Measurements from ENCODE around the gene SUSD6. TPM values are rescaled to one million over a fixed set of nuclear protein-coding genes. Genes with fewer than 3 reads are reported as not detected.

SUSD6 gene
- total RNA-seq, 1 experiment from 2014 or later, result 24.1 TPM

- TF ChIP-seq EZH2 (IDR thresholded peaks at IDR 0.05; ENCODE audit: low read depth), result no peak
- Histone ChIP-seq H3K27ac (no peak overlapping the region), H3K9me2 (ENCODE audit: insufficient read depth) (no peaks in the 10 kb centered on the region), H3K4me3 (no peak overlapping the region), H3K27me3 (ENCODE audit: insufficient read depth, low read depth) (no peaks in the 10 kb centered on the region), H3K9me3 (ENCODE audit: insufficient read depth, low read depth) (no peaks in the 10 kb centered on the region; the same call in 1 of the 2 replicates), H3K4me1 (replicated peaks; ENCODE audit: insufficient read depth) (no peaks in the 10 kb centered on the region), H3F3A (ENCODE audit: insufficient read depth, low read depth) (no peaks in the 10 kb centered on the region), H3K4me2 (no peak overlapping the region), H2AFZ (no peak overlapping the region), H3K79me2 (ENCODE audit: low read depth) (no peaks in the 10 kb centered on the region), H3K36me3 (ENCODE audit: low read depth) (no peaks in the 10 kb centered on the region), H4K20me1 (ENCODE audit: insufficient read depth) (no peaks in the 10 kb centered on the region)
- POLR2A ChIA-PET (ENCODE audit: unreplicated experiment), result no interaction called here
- DNase-seq, result no peak
- no TSS peak for BruUV-seq (replicated peaks)
- CTCF ChIA-PET, result no interaction called here
- intact Hi-C loops (cut with micrococcal nuclease; ENCODE audit: unreplicated experiment), result no loop called here
Observed at GRCh38 chr14:69688299-69688649, 76.9 kb downstream of the SUSD6 start.

- Histone ChIP-seq H3K79me2 (ENCODE audit: low read depth) (no peaks in the 10 kb centered on the region), H3K9me3 (ENCODE audit: insufficient read depth, low read depth) (no peaks in the 10 kb centered on the region; the same call in 1 of the 2 replicates), H3K9me2 (ENCODE audit: insufficient read depth) (no peaks in the 10 kb centered on the region), H3K27me3 (ENCODE audit: insufficient read depth, low read depth) (no peaks in the 10 kb centered on the region), H3K27ac (no peak overlapping the region), H4K20me1 (ENCODE audit: insufficient read depth) (no peaks in the 10 kb centered on the region), H3K36me3 (ENCODE audit: low read depth) (no peaks in the 10 kb centered on the region), H3K4me3 (no peak overlapping the region), H3F3A (ENCODE audit: insufficient read depth, low read depth) (no peaks in the 10 kb centered on the region), H2AFZ (no peak overlapping the region), H3K4me1 (replicated peaks; ENCODE audit: insufficient read depth) (peaks cover 8% of the 10 kb centered on the region), H3K4me2 (no peak overlapping the region)
- no TSS peak for BruUV-seq (replicated peaks)
- ChIA-PET POLR2A (ENCODE audit: unreplicated experiment) (no interaction called here), CTCF (no interaction called here)
- no peak for DNase-seq
- intact Hi-C loops (cut with micrococcal nuclease; ENCODE audit: unreplicated experiment), result no loop called here
- TF ChIP-seq EZH2 (IDR thresholded peaks at IDR 0.05; ENCODE audit: low read depth) (no peak), CTCF (conservative IDR thresholded peaks at IDR 0.05) (no peak)
Observed at GRCh38 chr14:69690042-69690441, 78.6 kb downstream of the SUSD6 start.

GRCh38 chr14:69692594-69692993 lies 81.2 kb downstream of the SUSD6 start:
- no TSS peak for BruUV-seq (replicated peaks)
- Histone ChIP-seq H3K79me2 (ENCODE audit: low read depth) (no peaks in the 10 kb centered on the region), H4K20me1 (ENCODE audit: insufficient read depth) (no peaks in the 10 kb centered on the region), H3K27ac (no peak overlapping the region), H3K9me2 (ENCODE audit: insufficient read depth) (no peaks in the 10 kb centered on the region), H2AFZ (no peak overlapping the region), H3K36me3 (ENCODE audit: low read depth) (no peaks in the 10 kb centered on the region), H3K27me3 (ENCODE audit: insufficient read depth, low read depth) (no peaks in the 10 kb centered on the region), H3K4me2 (no peak overlapping the region), H3K9me3 (ENCODE audit: insufficient read depth, low read depth) (no peaks in the 10 kb centered on the region; the same call in 1 of the 2 replicates), H3F3A (ENCODE audit: insufficient read depth, low read depth) (no peaks in the 10 kb centered on the region), H3K4me1 (replicated peaks; ENCODE audit: insufficient read depth) (peaks cover 8% of the 10 kb centered on the region), H3K4me3 (no peak overlapping the region)
- TF ChIP-seq EZH2 (IDR thresholded peaks at IDR 0.05; ENCODE audit: low read depth) (no peak), CTCF (conservative IDR thresholded peaks at IDR 0.05) (no peak)
- intact Hi-C loops (cut with micrococcal nuclease; ENCODE audit: unreplicated experiment), result no loop called here
- no peak for DNase-seq
- ChIA-PET CTCF (no interaction called here), POLR2A (ENCODE audit: unreplicated experiment) (no interaction called here)

GRCh38 chr14:69693145-69693544 lies 81.7 kb downstream of the SUSD6 start:
- Histone ChIP-seq H3K4me3 (no peak overlapping the region), H3K4me1 (replicated peaks; ENCODE audit: insufficient read depth) (peaks cover 8% of the 10 kb centered on the region), H3K27ac (no peak overlapping the region), H3K9me2 (ENCODE audit: insufficient read depth) (no peaks in the 10 kb centered on the region), H3K4me2 (no peak overlapping the region), H2AFZ (no peak overlapping the region), H3K9me3 (ENCODE audit: insufficient read depth, low read depth) (no peaks in the 10 kb centered on the region; the same call in 1 of the 2 replicates), H3F3A (ENCODE audit: insufficient read depth, low read depth) (no peaks in the 10 kb centered on the region), H3K27me3 (ENCODE audit: insufficient read depth, low read depth) (no peaks in the 10 kb centered on the region), H3K36me3 (ENCODE audit: low read depth) (no peaks in the 10 kb centered on the region), H3K79me2 (ENCODE audit: low read depth) (no peaks in the 10 kb centered on the region), H4K20me1 (ENCODE audit: insufficient read depth) (no peaks in the 10 kb centered on the region)
- no peak for TF ChIP-seq EZH2 (IDR thresholded peaks at IDR 0.05; ENCODE audit: low read depth)
- no peak for DNase-seq
- POLR2A ChIA-PET (ENCODE audit: unreplicated experiment), result no interaction called here
- no TSS peak for BruUV-seq (replicated peaks)
- CTCF ChIA-PET, result no interaction called here
- intact Hi-C loops (cut with micrococcal nuclease; ENCODE audit: unreplicated experiment), result no loop called here

Measured in PC-9 (cell line).